NB4 (cell line): Measurements from ENCODE around the gene COX20.

Experiments used
- DNase-seq: peaks from one replicate; pipeline ENCODE4 v3.0.0; 2010; ENCODE audit warnings: low read depth
- H3K4me3 ChIP-seq: one replicate; pipeline ENCODE4 v1.5.1; 2011; ENCODE audit warnings: mild to moderate bottlenecking, low read depth, low read length, moderate library complexity
- CTCF ChIP-seq: IDR thresholded peaks from one replicate; pipeline ENCODE4 v1.5.1; 2012; ENCODE audit warnings: low read depth, low read length
- MAX ChIP-seq: IDR thresholded peaks from 2 replicates; pipeline ENCODE4 v1.6.1; 2011; ENCODE audit warnings: low read depth, low read length
- MYC ChIP-seq: IDR thresholded peaks from 2 replicates; pipeline ENCODE4 v1.6.1; 2011; ENCODE audit warnings: low read depth, low read length
- POLR2A ChIP-seq: IDR thresholded peaks from 2 replicates; pipeline ENCODE4 v1.6.1; 2011; ENCODE audit warnings: mild to moderate bottlenecking; ENCODE audit not compliant: insufficient read length; ENCODE audit errors: extremely low read depth

COX20 gene

GRCh38 chr1:244881552-244882280 lies 46.3 kb downstream of the COX20 start:
- no peak overlapping the region for H3K4me3 ChIP-seq
- TF ChIP-seq POLR2A (no peak), CTCF (no peak), MAX (no peak), MYC (no peak)
- DNase-seq: no peak

GRCh38 chr1:244887281-244887680 lies 51.8 kb downstream of the COX20 start:
- TF ChIP-seq MYC (no peak), POLR2A (no peak), MAX (no peak), CTCF (no peak)
- DNase-seq: no peak
- no peak overlapping the region for H3K4me3 ChIP-seq

- TF ChIP-seq MAX (no peak), POLR2A (no peak), CTCF (no peak), MYC (no peak)
- no peak overlapping the region for H3K4me3 ChIP-seq
- DNase-seq: no peak
Observed at GRCh38 chr1:244893836-244894235, 58.4 kb downstream of the COX20 start.
